HCT116 (cell line): ENCODE measurements around the gene AMZ2. TPM values are rescaled to one million over a fixed set of nuclear protein-coding genes. Genes with fewer than 3 reads are reported as not detected.

Experiments
- ATAC-seq: fragments of 200-7000 bp; cut with Tn5 transposase; 2 replicates; pipeline ENCODE4 v1.9.1; 2020; ENCODE audit warnings: mild to moderate bottlenecking, moderate library complexity
- BruUV-seq: library from RNA; stranded (reverse); fragments of 400-500 nt; replicated peaks from 2 replicates; lab custom pipeline; 2021; lab: Mats Ljungman, UMichigan
- CTCF ChIA-PET: fragments of 300-600 bp; sonication (Branson Sonifier 250); formaldehyde crosslinking; loops from one replicate; lab custom pipeline; 2021; ENCODE audit warnings: antibody characterized with exemption; lab: Charles Lee
- POLR2A ChIA-PET: fragments of 300-600, 350-600 bp; sonication (Branson Sonifier 250); formaldehyde crosslinking; loops from one replicate; lab custom pipeline; 2021; ENCODE audit warnings: antibody characterized with exemption; lab: Charles Lee
- RAD21 ChIA-PET, 2 experiments: fragments of 300-600 bp; sonication (Branson Sonifier 250); formaldehyde crosslinking; loops; one replicate each; lab custom pipeline; 2023; ENCODE audit warnings: low total read pairs in 2 of 2; ENCODE audit not compliant: uncharacterized antibody in 2 of 2, unreplicated experiment in 2 of 2, low non-redundant PET in 1 of 2; lab: Charles Lee
- DNase-seq: peaks from one replicate; pipeline ENCODE4 v3.0.0-alpha.2; 2010; ENCODE audit warnings: low read depth, low spot score
- H2AFZ ChIP-seq: fragments of 200-600 bp; shearing (Covaris generic), sonication (generic); 2 replicates; pipeline ENCODE4 v1.6.1; 2017; ENCODE audit warnings: low read depth, mixed run types, mixed read lengths, antibody characterized with exemption, low read length; ENCODE audit not compliant: poor library complexity, severe bottlenecking
- H3K27ac ChIP-seq: 2 replicates; pipeline ENCODE4 v1.5.1; 2012; ENCODE audit warnings: low read depth, low read length
- H3K27me3 ChIP-seq: fragments of 200-600 bp; sonication (generic); 2 replicates; pipeline ENCODE4 v1.6.1; 2016; ENCODE audit warnings: mixed run types, low read length, mixed read lengths; ENCODE audit not compliant: insufficient read depth
- H3K36me3 ChIP-seq, 2 experiments: fragments of 200-500 bp in 1 of 2; fragments of 200-600 bp in 1 of 2; sonication (Bioruptor generic) in 1 of 2; sonication (generic) in 1 of 2; 2 replicates each; pipeline versions ENCODE4 v1.5.1 to v1.6.1; 2014 to 2016; ENCODE audit warnings: low read length in 2 of 2, inconsistent platforms in 1 of 2, mixed read lengths in 1 of 2, mixed run types in 1 of 2; ENCODE audit not compliant: insufficient read depth in 2 of 2, control insufficient read depth in 1 of 2
- H3K4me1 ChIP-seq, 2 experiments: fragments of 200-600 bp in 1 of 2; sonication (generic) in 1 of 2; 2 replicates each; pipeline versions ENCODE4 v1.5.1 to v1.6.1; 2012 to 2017; ENCODE audit warnings: low read length in 2 of 2, inconsistent platforms in 1 of 2, mild to moderate bottlenecking in 1 of 2, mixed read lengths in 1 of 2, mixed run types in 1 of 2, moderate library complexity in 1 of 2; ENCODE audit not compliant: insufficient read depth in 2 of 2, control insufficient read depth in 1 of 2
- H3K4me2 ChIP-seq: fragments of 200-600 bp; sonication (generic); 2 replicates; pipeline ENCODE4 v1.6.1; 2017; ENCODE audit warnings: mixed run types, low read length, mixed read lengths
- H3K4me3 ChIP-seq, 2 experiments: fragments of 200-600 bp in 1 of 2; sonication (generic) in 1 of 2; replicated peaks in 1 of 2; 2 replicates each; pipeline ENCODE4 v1.5.1; 2011 to 2016; ENCODE audit warnings: low read length in 2 of 2, control low read depth in 1 of 2, low read depth in 1 of 2, mild to moderate bottlenecking in 1 of 2, mixed read lengths in 1 of 2, mixed run types in 1 of 2
- H3K79me2 ChIP-seq: fragments of 200-600 bp; sonication (generic); 2 replicates; pipeline ENCODE4 v1.6.1; 2017; ENCODE audit warnings: mild to moderate bottlenecking, mixed run types, low read length, moderate library complexity, mixed read lengths; ENCODE audit not compliant: insufficient read depth
- H3K9ac ChIP-seq: fragments of 200-600 bp; sonication (generic); 2 replicates; pipeline ENCODE4 v1.6.1; 2016; ENCODE audit warnings: low read length, mixed read lengths
- H3K9me2 ChIP-seq: fragments of 200-600 bp; sonication (generic), shearing (Covaris generic); 2 replicates; pipeline ENCODE4 v1.6.1; 2017; ENCODE audit warnings: mixed run types, mild to moderate bottlenecking, moderate library complexity; ENCODE audit not compliant: insufficient read depth
- H3K9me3 ChIP-seq, 2 experiments: fragments of 200-500 bp in 1 of 2; fragments of 200-600 bp in 1 of 2; sonication (Bioruptor generic) in 1 of 2; sonication (generic) in 1 of 2; 2 replicates each; pipeline ENCODE4 v1.6.1; 2014 to 2017; ENCODE audit warnings: low read length in 2 of 2, mixed read lengths in 2 of 2, inconsistent platforms in 1 of 2, low read depth in 1 of 2, mild to moderate bottlenecking in 1 of 2, mixed run types in 1 of 2, moderate library complexity in 1 of 2; ENCODE audit not compliant: control insufficient read depth in 1 of 2, insufficient read depth in 1 of 2
- H4K20me1 ChIP-seq: fragments of 200-600 bp; sonication (generic), shearing (Covaris generic); 2 replicates; pipeline ENCODE4 v1.6.1; 2017; ENCODE audit warnings: mixed run types, mild to moderate bottlenecking, moderate library complexity; ENCODE audit not compliant: insufficient read depth
- EZH2phosphoT487 ChIP-seq: fragments of 200-600 bp; IDR thresholded peaks from 2 replicates; pipeline ENCODE4 v1.6.1; 2018; ENCODE audit warnings: antibody characterized with exemption, borderline replicate concordance
- SIN3A ChIP-seq: IDR thresholded peaks from 2 replicates; pipeline ENCODE4 v1.6.1; 2012; ENCODE audit warnings: low read depth
- SRF ChIP-seq: IDR thresholded peaks from 2 replicates; pipeline ENCODE4 v1.6.1; 2012; ENCODE audit warnings: low read depth
- TCF7L2 ChIP-seq: IDR thresholded peaks from 2 replicates; pipeline ENCODE4 v1.7.0; 2011; ENCODE audit warnings: borderline replicate concordance, inconsistent platforms; ENCODE audit not compliant: insufficient read depth, insufficient read length; ENCODE audit errors: extremely low read depth
- ZFX ChIP-seq: fragments of 450-650 bp; IDR thresholded peaks from 2 replicates; pipeline ENCODE4 v1.6.1; 2017
- intact Hi-C: fragments of 100-400 bp; cut with micrococcal nuclease; formaldehyde crosslinking; loops from 2 replicates; pipeline ENCODE4 v1.10.0; 2022
- total RNA-seq: library from RNA; stranded (reverse); gene quantifications from one replicate; pipeline ENCODE4 v1.2.1, GENCODE V29; 2021; ENCODE audit not compliant: unreplicated experiment
- TF ChIP-seq, protein P1 (sequence below): IDR thresholded peaks from 2 replicates; pipeline ENCODE4 v1.6.1; 2012

Gene AMZ2
- total RNA-seq, 1 experiment from 2014 or later, result 131 TPM

DNA sequence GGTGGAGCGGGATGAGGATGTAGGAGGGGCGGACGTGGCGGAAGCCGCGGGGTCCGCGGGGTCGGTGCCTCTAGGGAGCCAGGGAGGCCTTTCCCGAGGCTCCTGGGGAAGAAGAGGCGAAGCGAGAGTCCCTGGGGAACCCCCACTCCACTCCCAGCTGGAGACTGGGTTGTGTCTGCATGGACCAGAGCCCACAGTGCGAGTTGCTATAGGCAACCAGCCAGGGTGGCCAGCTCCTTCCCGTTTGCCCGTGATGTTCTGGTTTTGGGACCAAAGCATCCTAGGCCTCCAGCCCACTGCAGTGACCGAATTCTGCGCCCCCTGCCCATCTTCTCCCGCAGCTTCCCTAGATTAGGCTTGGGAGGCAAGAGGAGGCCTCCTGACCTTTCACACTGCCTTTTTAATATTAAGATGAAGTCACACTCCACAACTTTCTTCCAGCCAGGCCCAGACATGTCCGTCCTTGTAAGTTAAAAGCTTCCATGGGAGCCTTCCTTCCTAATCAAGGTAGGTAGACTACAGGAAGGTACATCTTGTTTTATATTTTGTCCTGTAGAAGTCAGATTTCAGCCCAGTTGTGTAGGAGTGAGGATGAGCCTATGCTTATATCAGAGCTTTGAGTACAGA lies 469 bp downstream of the AMZ2 start:
- ChIA-PET RAD21 (interaction anchor here in 1 of 2 experiments (1.1 kb wide), 1 partner anchor 151 kb away, joined by 6 read pairs; no protein-coding TSS in a partner anchor), POLR2A (interaction anchor here (0.8 to 1.8 kb wide), 7 partner anchors 9 to 210 kb away, joined by 3 to 6 read pairs (median 3); no protein-coding TSS in a partner anchor), CTCF (interaction anchor here (0.8 to 2.9 kb wide), 5 partner anchors 17 to 185 kb away, joined by 3 to 9 read pairs (median 3); no protein-coding TSS in a partner anchor)
- Histone ChIP-seq H3K4me1 (peaks cover 14 to 29% of the 10 kb centered on the region in 2 experiments; a peak in 3 of 4 replicates), H3K79me2 (peaks cover 12% of the 10 kb centered on the region), H3K4me3 (peak overlapping the region; percentile 62 to 67), H3K4me2 (peak overlapping the region; percentile 79), H2AFZ (no peak overlapping the region), H3K9ac (peak overlapping the region; percentile 90), H3K27ac (peak overlapping the region; percentile 91), H3K9me2 (no peaks in the 10 kb centered on the region), H3K9me3 (no peaks in the 10 kb centered on the region), H4K20me1 (no peaks in the 10 kb centered on the region), H3K36me3 (peaks cover 0 to 13% of the 10 kb centered on the region in 2 experiments; a peak in 3 of 4 replicates)
- DNase-seq (no peak), ATAC-seq (peak; percentile 57; the same call in 1 of the 2 replicates)
- TSS peak; percentile 77 for BruUV-seq
- intact Hi-C loops, result loop anchor here (5.0 kb wide), 1 partner anchor 189 kb away; no protein-coding TSS in a partner anchor
- TF ChIP-seq, protein P1, sequence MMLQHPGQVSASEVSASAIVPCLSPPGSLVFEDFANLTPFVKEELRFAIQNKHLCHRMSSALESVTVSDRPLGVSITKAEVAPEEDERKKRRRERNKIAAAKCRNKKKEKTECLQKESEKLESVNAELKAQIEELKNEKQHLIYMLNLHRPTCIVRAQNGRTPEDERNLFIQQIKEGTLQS, result no peak
- TF ChIP-seq ZFX, result peak; percentile 62
- TF ChIP-seq, all 23 proteins: peak for 1
- no peaks in the 10 kb centered on the region for H3K27me3 ChIP-seq

DNA sequence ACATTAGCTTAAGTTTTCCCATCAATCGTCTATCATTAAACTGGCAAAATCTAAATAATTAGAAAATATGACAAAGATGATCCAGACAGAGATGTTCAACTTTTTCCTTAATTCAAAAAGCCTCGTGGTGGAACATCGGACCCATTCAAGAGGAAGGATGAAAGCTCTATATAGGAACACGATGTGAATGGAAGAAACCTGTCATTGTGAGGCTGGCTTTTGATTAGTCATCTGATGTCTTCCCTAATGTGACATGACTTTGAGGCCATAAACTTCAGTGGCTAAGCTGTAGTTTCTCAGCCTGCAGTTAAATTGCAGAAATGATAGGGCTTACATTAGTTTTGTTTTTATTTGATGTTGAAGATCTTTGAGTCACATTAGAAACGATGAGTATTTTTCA lies 1.0 kb downstream of the AMZ2 start:
- ChIA-PET POLR2A (interaction anchor here (1.0 to 1.8 kb wide), 3 partner anchors 8 to 48 kb away, joined by 3 to 4 read pairs (median 3); no protein-coding TSS in a partner anchor), CTCF (interaction anchor here (0.8 to 2.9 kb wide), 5 partner anchors 16 to 188 kb away, joined by 3 to 9 read pairs (median 5); no protein-coding TSS in a partner anchor), RAD21 (no interaction called here)
- no peak for ATAC-seq
- TF ChIP-seq EZH2phosphoT487 (no peak), SRF (no peak), SIN3A (no peak), TCF7L2 (no peak)
- Histone ChIP-seq H3K4me3 (peak overlapping the region; percentile 62 to 67), H3K27me3 (no peaks in the 10 kb centered on the region), H2AFZ (no peak overlapping the region), H3K9ac (peak overlapping the region; percentile 90), H3K36me3 (peaks cover 0 to 14% of the 10 kb centered on the region in 2 experiments; a peak in 3 of 4 replicates), H3K4me2 (peak overlapping the region; percentile 79), H4K20me1 (no peaks in the 10 kb centered on the region), H3K9me2 (no peaks in the 10 kb centered on the region), H3K27ac (peak overlapping the region; percentile 91), H3K79me2 (peaks cover 12% of the 10 kb centered on the region), H3K4me1 (peaks cover 14 to 29% of the 10 kb centered on the region in 2 experiments; a peak in 3 of 4 replicates), H3K9me3 (no peaks in the 10 kb centered on the region)
- DNase-seq, result no peak
- intact Hi-C loops, result loop anchor here (5.0 kb wide), 1 partner anchor 188 kb away; no protein-coding TSS in a partner anchor
- no TSS peak for BruUV-seq
